Measurements from ENCODE around the gene CDC7.
"Not testable (repeated sequence)": the region's sequence is repeated elsewhere in the genome, so short reads cannot be mapped to it uniquely, and the experiment has no call there.

The CDC7 gene

GRCh38 chr1:91500756-91501522, at the start of gene CDC7:
TSS of gene CDC7 (plus strand) at chr1:91500851. CDS start at chr1:91501717, 866 bp downstream.
- DNase-seq = peak; percentile 88

GRCh38 chr1:91454136-91454535, 46.5 kb upstream of the CDC7 start:
- no peak for DNase-seq

GRCh38 chr1:91455334-91455733, 45.3 kb upstream of the CDC7 start:
- DNase-seq = no peak

- no peak for DNase-seq
These were observed 44.8 kb upstream of the CDC7 start for GRCh38 chr1:91455896-91456295.

DNA sequence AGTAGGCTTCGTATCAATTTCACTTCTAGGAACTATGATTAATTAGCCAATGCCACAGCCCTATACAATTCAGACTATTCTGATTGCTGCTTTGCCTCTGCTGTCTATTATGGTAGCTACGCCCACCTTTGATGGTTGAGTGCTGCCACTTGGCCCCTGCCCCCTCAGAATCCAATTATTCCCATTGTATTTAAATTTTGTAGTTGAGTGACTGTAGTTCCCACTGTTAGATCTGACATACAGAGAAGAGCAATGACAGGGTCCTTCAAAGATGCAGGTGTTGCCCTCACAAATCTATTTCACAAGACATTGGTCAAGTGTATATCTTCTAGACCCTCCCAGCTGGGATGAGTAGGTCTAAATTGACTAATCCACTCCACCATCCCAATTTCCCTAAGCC, 35.3 kb upstream of the CDC7 start:
- DNase-seq = not testable (repeated sequence)

- DNase-seq = no peak
These were observed 24.0 kb upstream of the CDC7 start for GRCh38 chr1:91476533-91477217.

- no peak for DNase-seq
These were observed 13.2 kb upstream of the CDC7 start for GRCh38 chr1:91487469-91487868.

GRCh38 chr1:91490501-91490900, 10.2 kb upstream of the CDC7 start:
- DNase-seq = no peak

DNA sequence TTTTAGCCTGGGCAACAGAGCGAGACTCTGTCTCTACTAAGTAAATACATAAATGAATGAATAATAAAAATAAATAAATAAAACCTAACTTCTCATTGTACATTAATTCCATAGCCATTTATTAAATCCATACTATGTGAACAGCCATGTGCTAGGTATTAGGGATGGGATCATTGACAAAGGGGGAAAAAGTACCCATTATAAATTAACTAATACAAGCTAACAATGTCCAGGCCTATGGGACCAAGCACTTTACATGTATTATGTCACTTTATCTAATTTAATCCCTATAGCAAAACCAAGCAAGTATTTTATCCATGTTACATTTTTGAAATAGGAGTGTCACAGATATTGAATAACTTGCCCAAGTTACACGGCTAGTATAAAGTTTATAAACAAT, 2.6 kb upstream of the CDC7 start:
- DNase-seq = no peak

- no peak for DNase-seq
These were observed 2.0 kb upstream of the CDC7 start for GRCh38 chr1:91498498-91499245.

GRCh38 chr1:91499346-91499745, 1.3 kb upstream of the CDC7 start:
- DNase-seq = no peak

DNA sequence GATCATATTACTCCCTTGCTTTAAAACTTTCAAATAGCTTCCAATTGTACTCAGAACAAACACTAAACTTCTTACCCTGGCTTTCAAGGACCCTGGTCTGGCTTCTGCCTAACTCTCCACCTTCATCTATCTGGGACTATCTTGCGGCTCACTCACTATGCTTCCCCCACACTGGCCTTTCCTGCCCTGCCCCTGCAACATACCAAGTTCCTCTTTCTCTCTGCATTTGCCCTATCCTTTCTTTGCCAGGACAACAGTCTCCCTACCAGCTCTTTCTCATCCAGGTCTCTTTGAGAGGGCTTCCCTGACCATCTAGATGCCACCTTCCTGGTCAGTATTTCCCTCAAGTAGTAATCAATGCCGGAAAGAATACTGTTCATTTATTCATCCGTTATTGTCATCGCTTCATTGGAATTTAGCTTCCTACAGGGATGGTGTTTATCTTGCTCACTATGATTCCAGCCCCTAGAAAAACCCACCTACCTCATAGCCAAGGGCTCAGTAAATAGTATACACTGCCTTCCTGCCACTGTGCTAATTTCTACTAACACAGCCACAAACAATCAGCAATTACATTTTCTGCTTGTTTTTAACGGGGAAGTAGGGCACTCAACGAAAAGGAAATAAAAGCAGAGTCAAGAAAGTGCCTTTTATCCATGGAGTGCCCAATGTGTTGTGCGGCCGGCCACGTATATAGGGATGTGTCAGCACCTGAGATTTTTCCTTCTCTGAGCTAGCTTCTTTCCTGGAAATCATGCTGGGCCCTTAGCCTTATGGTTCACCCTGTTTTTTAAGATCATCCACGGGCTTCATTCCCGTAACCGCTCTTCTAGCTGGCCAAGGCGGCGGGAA, 521 bp upstream of the CDC7 start:
- DNase-seq = no peak

- DNase-seq = no peak
These were observed 836 bp downstream of the CDC7 start for GRCh38 chr1:91501523-91501851.

- DNase-seq = no peak
These were observed 1.5 kb downstream of the CDC7 start for GRCh38 chr1:91501971-91502671.

- peak; percentile 23 for DNase-seq
These were observed 2.1 kb downstream of the CDC7 start for GRCh38 chr1:91502672-91503184.

DNA sequence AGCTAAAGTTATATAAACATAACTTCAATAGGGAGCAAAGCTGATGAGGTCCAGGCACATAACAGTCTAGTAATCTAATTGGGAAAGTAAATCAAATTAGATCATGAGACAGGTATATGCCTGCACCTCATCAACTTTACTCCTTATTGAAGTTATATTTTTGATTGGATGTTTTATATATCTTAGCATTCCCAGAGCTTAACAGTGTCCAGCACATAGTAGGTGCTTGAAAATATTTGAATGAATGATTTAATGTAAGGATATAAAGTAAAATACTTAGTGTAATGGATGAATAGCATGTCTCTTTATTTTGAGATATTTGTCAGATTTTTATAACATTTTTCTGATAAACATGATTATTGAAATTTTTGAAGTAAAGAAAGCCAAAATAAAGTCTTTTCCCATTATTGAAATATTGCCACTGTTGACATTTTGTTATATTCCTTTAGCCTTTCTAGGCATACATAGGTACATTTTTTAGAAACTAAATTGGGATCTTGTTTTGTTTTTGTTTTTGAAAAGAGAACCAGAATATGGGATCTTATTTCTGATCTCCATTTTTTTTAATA, 2.8 kb downstream of the CDC7 start:
- no peak for DNase-seq

DNA sequence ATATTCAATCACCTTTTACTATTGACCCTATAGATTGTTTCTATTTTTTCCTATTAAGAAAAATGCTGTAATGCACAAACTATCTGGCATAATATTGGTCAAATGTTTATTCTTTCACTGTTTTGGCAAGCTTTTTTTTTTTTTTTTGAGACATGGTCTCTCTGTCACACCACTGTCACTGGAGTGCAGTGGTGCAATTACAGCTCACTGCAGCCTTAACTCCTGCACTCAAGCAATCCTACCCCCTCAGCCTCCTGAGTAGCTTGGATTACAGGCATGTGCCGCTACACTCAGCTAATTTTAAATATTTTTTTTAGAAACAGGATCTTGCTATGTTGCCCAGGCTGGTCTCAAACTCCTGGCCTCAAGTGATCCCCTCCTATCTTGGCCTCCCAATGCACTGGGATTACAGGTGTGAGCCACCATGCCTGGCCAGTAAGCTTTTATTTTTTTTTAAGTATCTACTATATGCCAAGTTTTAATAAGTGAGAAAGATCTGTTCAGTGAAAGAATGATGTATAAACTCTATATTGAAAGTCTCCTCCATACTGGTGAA, 3.4 kb downstream of the CDC7 start:
- DNase-seq = no peak

- no peak for DNase-seq
These were observed 4.4 kb downstream of the CDC7 start for GRCh38 chr1:91505086-91505485.

DNA sequence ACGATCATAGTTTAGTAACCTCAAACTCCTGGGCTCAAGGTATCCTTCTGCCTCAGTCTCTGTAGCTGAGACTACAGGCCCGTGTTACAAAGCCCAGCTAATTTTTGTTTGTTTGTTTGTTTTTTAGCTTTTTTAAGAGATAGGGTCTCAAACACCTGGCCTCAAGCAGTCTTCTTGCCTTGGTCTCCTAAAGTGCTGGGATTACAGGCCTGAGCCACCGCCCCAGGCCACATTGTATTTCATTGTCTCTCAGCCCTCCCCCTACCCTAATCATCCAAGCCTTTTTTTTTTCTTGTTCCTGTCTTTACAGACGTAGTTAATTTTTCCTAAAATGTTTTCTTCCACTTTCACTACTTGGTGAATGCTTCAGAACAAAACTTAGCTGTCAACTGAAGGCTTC, 5.4 kb downstream of the CDC7 start:
- no peak for DNase-seq

GRCh38 chr1:91507328-91507727, 6.7 kb downstream of the CDC7 start:
- no peak for DNase-seq

DNA sequence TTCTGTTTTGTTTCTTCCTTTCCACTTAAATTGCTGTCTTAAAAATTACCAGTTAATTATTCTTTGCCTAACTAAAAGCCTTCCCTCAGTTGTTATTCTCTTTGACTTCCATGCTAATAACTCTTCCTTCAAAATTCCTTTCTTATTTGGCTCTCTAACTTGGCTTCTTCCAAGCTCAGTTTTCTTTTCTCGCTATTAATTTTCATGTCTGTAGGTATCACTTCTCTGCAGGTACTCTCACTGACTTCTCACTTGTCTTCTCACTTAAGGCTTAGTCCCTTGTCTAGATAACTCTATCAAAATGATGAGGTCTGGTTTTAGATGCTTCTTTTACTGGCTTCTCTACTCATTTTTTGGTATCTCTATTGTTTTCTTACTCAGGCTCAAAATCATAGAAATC, 10.1 kb downstream of the CDC7 start:
- DNase-seq = no peak
